HUES6 (cell line): ENCODE measurements around the gene TMEM154.

ENCODE experiments used
- H3K27ac ChIP-seq: 2 replicates; pipeline ENCODE4 v1.7.0; 2013; ENCODE audit warnings: low read depth, mild to moderate bottlenecking, low read length, inconsistent platforms
- H3K27me3 ChIP-seq: 2 replicates; pipeline ENCODE4 v1.6.1; 2013; ENCODE audit warnings: low read length; ENCODE audit not compliant: control insufficient read depth, insufficient read depth
- H3K36me3 ChIP-seq: 2 replicates; pipeline ENCODE4 v1.6.1; 2013; ENCODE audit warnings: low read length; ENCODE audit not compliant: control insufficient read depth, insufficient read depth
- H3K4me1 ChIP-seq: 2 replicates; pipeline ENCODE4 v1.6.1; 2013; ENCODE audit warnings: low read length; ENCODE audit not compliant: control insufficient read depth, insufficient read depth
- H3K4me3 ChIP-seq: 2 replicates; pipeline ENCODE4 v1.5.1; 2013; ENCODE audit warnings: low read depth, low read length
- H3K9ac ChIP-seq: one replicate; pipeline ENCODE4 v1.6.1; 2013; ENCODE audit warnings: mild to moderate bottlenecking, low read length
- H3K9me3 ChIP-seq: 2 replicates; pipeline ENCODE4 v1.6.1; 2013; ENCODE audit warnings: low read depth, low read length; ENCODE audit not compliant: control insufficient read depth, insufficient read depth

The TMEM154 gene

GRCh38 chr4:152709675-152710438, 30.1 kb upstream of the TMEM154 start:
- peak overlapping the region; percentile 16 for H3K9ac ChIP-seq
- H3K4me1 ChIP-seq, result peaks cover 56% of the 10 kb centered on the region
- H3K27me3 ChIP-seq, result no peaks in the 10 kb centered on the region
- no peaks in the 10 kb centered on the region for H3K36me3 ChIP-seq
- no peak overlapping the region for H3K4me3 ChIP-seq
- no peak overlapping the region for H3K27ac ChIP-seq
- H3K9me3 ChIP-seq, result peaks cover 4% of the 10 kb centered on the region; the same call in 1 of the 2 replicates

GRCh38 chr4:152708796-152709195, 29.0 kb upstream of the TMEM154 start:
- Histone ChIP-seq H3K27me3 (no peaks in the 10 kb centered on the region), H3K27ac (no peak overlapping the region; the same call in 1 of the 2 replicates), H3K9me3 (no peaks in the 10 kb centered on the region; the same call in 1 of the 2 replicates), H3K4me3 (no peak overlapping the region), H3K4me1 (peaks cover 52% of the 10 kb centered on the region), H3K36me3 (no peaks in the 10 kb centered on the region), H3K9ac (no peak overlapping the region)

- Histone ChIP-seq H3K36me3 (no peaks in the 10 kb centered on the region), H3K27ac (no peak overlapping the region; the same call in 1 of the 2 replicates), H3K4me1 (peaks cover 52% of the 10 kb centered on the region), H3K4me3 (no peak overlapping the region), H3K27me3 (no peaks in the 10 kb centered on the region), H3K9ac (no peak overlapping the region), H3K9me3 (no peaks in the 10 kb centered on the region; the same call in 1 of the 2 replicates)
Measured at GRCh38 chr4:152708361-152708760, 28.6 kb upstream of the TMEM154 start.

- peaks cover 4% of the 10 kb centered on the region; the same call in 1 of the 2 replicates for H3K9me3 ChIP-seq
- peaks cover 52% of the 10 kb centered on the region for H3K4me1 ChIP-seq
- H3K9ac ChIP-seq, result no peak overlapping the region
- no peak overlapping the region for H3K27ac ChIP-seq
- H3K27me3 ChIP-seq, result no peaks in the 10 kb centered on the region
- no peak overlapping the region for H3K4me3 ChIP-seq
- no peaks in the 10 kb centered on the region for H3K36me3 ChIP-seq
Measured at GRCh38 chr4:152707632-152708031, 27.8 kb upstream of the TMEM154 start.

GRCh38 chr4:152705903-152706302, 26.1 kb upstream of the TMEM154 start:
- Histone ChIP-seq H3K4me3 (no peak overlapping the region), H3K27me3 (no peaks in the 10 kb centered on the region)

GRCh38 chr4:152704788-152705187, 25.0 kb upstream of the TMEM154 start:
- Histone ChIP-seq H3K4me1 (peaks cover 56% of the 10 kb centered on the region), H3K4me3 (no peak overlapping the region), H3K27me3 (no peaks in the 10 kb centered on the region), H3K36me3 (no peaks in the 10 kb centered on the region), H3K9me3 (peaks cover 4% of the 10 kb centered on the region; the same call in 1 of the 2 replicates), H3K27ac (no peak overlapping the region), H3K9ac (no peak overlapping the region)

More at GRCh38 chr4:152705903-152706302, 26.1 kb upstream of the TMEM154 start:
- Histone ChIP-seq H3K27ac (no peak overlapping the region), H3K9ac (no peak overlapping the region), H3K9me3 (peaks cover 4% of the 10 kb centered on the region; the same call in 1 of the 2 replicates), H3K36me3 (no peaks in the 10 kb centered on the region), H3K4me1 (peaks cover 59% of the 10 kb centered on the region)

GRCh38 chr4:152700151-152700550, 20.4 kb upstream of the TMEM154 start:
- H3K4me3 ChIP-seq, result peak overlapping the region; percentile 36; the same call in 1 of the 2 replicates
- peaks cover 51% of the 10 kb centered on the region for H3K4me1 ChIP-seq
- no peaks in the 10 kb centered on the region for H3K36me3 ChIP-seq
- H3K27ac ChIP-seq, result peak overlapping the region; percentile 84
- H3K9ac ChIP-seq, result peak overlapping the region; percentile 86
- peaks cover 4% of the 10 kb centered on the region; the same call in 1 of the 2 replicates for H3K9me3 ChIP-seq
- no peaks in the 10 kb centered on the region for H3K27me3 ChIP-seq

GRCh38 chr4:152699313-152699712, 19.5 kb upstream of the TMEM154 start:
- H3K36me3 ChIP-seq, result no peaks in the 10 kb centered on the region
- no peaks in the 10 kb centered on the region for H3K27me3 ChIP-seq
- peak overlapping the region; percentile 86 for H3K9ac ChIP-seq
- H3K27ac ChIP-seq, result peak overlapping the region; percentile 84; the same call in 1 of the 2 replicates
- H3K4me3 ChIP-seq, result peak overlapping the region; percentile 36; the same call in 1 of the 2 replicates
- peaks cover 45% of the 10 kb centered on the region for H3K4me1 ChIP-seq
- peaks cover 4% of the 10 kb centered on the region; the same call in 1 of the 2 replicates for H3K9me3 ChIP-seq

- Histone ChIP-seq H3K9me3 (peaks cover 1% of the 10 kb centered on the region; the same call in 1 of the 2 replicates), H3K4me3 (no peak overlapping the region), H3K36me3 (no peaks in the 10 kb centered on the region), H3K9ac (peak overlapping the region; percentile 29), H3K27me3 (no peaks in the 10 kb centered on the region), H3K4me1 (peaks cover 45% of the 10 kb centered on the region), H3K27ac (no peak overlapping the region; the same call in 1 of the 2 replicates)
Measured at GRCh38 chr4:152698089-152698499, 18.3 kb upstream of the TMEM154 start.

- no peaks in the 10 kb centered on the region for H3K9me3 ChIP-seq
- no peak overlapping the region; the same call in 1 of the 2 replicates for H3K27ac ChIP-seq
- H3K4me1 ChIP-seq, result peaks cover 45% of the 10 kb centered on the region
- H3K36me3 ChIP-seq, result no peaks in the 10 kb centered on the region
- H3K9ac ChIP-seq, result peak overlapping the region; percentile 29
- H3K4me3 ChIP-seq, result no peak overlapping the region
- no peaks in the 10 kb centered on the region for H3K27me3 ChIP-seq
Measured at GRCh38 chr4:152697284-152698088, 17.7 kb upstream of the TMEM154 start.
